ENCODE data around the gene SLC39A1. TPM values are rescaled to one million over a fixed set of nuclear protein-coding genes. Genes with fewer than 3 reads are reported as not detected.
"Not testable (repeated sequence)": the region's sequence is repeated elsewhere in the genome, so short reads cannot be mapped to it uniquely, and the experiment has no call there.

The SLC39A1 gene
- total and polyA plus RNA-seq, 2 of the 4 experiments (the other 2 are of a cell fraction) = 89.1 to 97.7 TPM

DNA sequence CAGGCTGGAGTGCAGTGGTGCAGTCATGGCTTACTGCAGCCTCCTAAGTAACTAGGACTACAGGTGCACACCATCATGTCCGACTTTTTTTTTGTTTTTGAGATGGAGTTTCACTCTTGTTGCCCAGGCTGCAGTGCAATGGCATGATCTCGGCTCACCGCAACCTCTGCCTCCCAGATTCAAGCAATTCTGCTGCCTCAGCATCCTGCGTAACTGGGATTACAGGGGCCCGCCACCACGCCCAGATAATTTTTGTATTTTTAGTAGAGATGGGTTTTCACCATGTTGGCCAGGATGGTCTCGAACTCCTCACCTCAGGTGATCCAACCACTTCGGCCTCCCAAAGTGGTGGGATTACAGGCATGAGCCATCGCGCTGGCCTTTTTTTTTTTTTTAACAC, 33.5 kb upstream of the SLC39A1 start:
- BruUV-seq (replicated peaks); H3K14ac ChIP-seq (replicated peaks; ENCODE audit: low read depth, low read length); H2BK15ac ChIP-seq (ENCODE audit: low read depth, low read length); H3K18ac ChIP-seq (ENCODE audit: low read depth, low read length); intact Hi-C loops (cut with micrococcal nuclease); H3K4me3 ChIP-seq (ENCODE audit: insufficient read depth, low read depth, low read length); H3K4me2 ChIP-seq (ENCODE audit: low read depth, low read length); H3K4me1 ChIP-seq (ENCODE audit: control insufficient read depth, insufficient read depth, low read length); H3K23ac ChIP-seq (ENCODE audit: low read depth, low read length); H4K5ac ChIP-seq (ENCODE audit: low read depth, low read length); H2AK5ac ChIP-seq (ENCODE audit: low read depth, low read length); ATAC-seq (ENCODE audit: low read depth); H3K9ac ChIP-seq (ENCODE audit: low read depth, low read length); H2BK120ac ChIP-seq (ENCODE audit: low read depth, low read length); H3K27me3 ChIP-seq (ENCODE audit: control insufficient read depth, insufficient read depth, low read length); H4K8ac ChIP-seq (ENCODE audit: low read depth in 2 of 2, low read length in 2 of 2); H3K27ac ChIP-seq (ENCODE audit: insufficient read depth, low read length); H2BK5ac ChIP-seq (ENCODE audit: low read depth, low read length, poor library complexity, severe bottlenecking); H3K9me1 ChIP-seq (ENCODE audit: insufficient read depth, low read length); H3K9me3 ChIP-seq (ENCODE audit: control insufficient read depth, insufficient read depth, low read length); H3K4ac ChIP-seq (ENCODE audit: low read depth, low read length); DNase-seq; dilution Hi-C loops (cut with HindIII; ENCODE audit: low sequenced_read_pairs, unreplicated experiment); H2BK20ac ChIP-seq (ENCODE audit: low read depth, low read length); POLR2A ChIA-PET (ENCODE audit: unreplicated experiment); H2AK9ac ChIP-seq (replicated peaks; ENCODE audit: low read depth, low read length, poor library complexity); in situ Hi-C loops (cut with MboI; ENCODE audit: low sequenced_read_pairs); H3K56ac ChIP-seq (ENCODE audit: extremely low read depth, insufficient read depth, low read length); H2AFZ ChIP-seq (replicated peaks; ENCODE audit: low read length, poor library complexity); H4K91ac ChIP-seq (ENCODE audit: insufficient read depth, low read depth, low read length): not testable (repeated sequence)
- TF ChIP-seq MAFK (IDR thresholded peaks at IDR 0.05; ENCODE audit: low read depth, low read length) = 0 out of 2 replicates have a peak, but pooled peaks have one; percentile 20
- peaks cover 8 to 27% of the 10 kb centered on the region in 2 experiments for H3K79me1 ChIP-seq (ENCODE audit: low read depth in 1 of 2, low read length in 2 of 2)
- WGBS, 2 experiments (ENCODE audit: extremely low coverage in 2 of 2, insufficient read length in 1 of 2) = no CpG with 5 or more reads among the region's 10 CpGs
- peaks cover 26% of the 10 kb centered on the region for H3K36me3 ChIP-seq (ENCODE audit: control insufficient read depth, insufficient read depth, low read length)
- CTCF ChIA-PET = interaction anchor here (0.6 kb wide), 1 partner anchor 144 kb away, joined by 4 read pairs; no protein-coding TSS in a partner anchor
- H4K20me1 ChIP-seq (ENCODE audit: insufficient read depth, low read length) = peaks cover 20% of the 10 kb centered on the region; the same call in 1 of the 2 replicates
